Panc1 (cell line): Measurements from ENCODE around the gene LATS2.

Experiments
- REST ChIP-seq, 2 experiments: IDR thresholded peaks; 2 replicates each; pipeline ENCODE4 v1.6.1; 2011 to 2012; ENCODE audit warnings: low read depth in 2 of 2, control low read depth in 1 of 2, low read length in 1 of 2, mild to moderate bottlenecking in 1 of 2, moderate library complexity in 1 of 2; ENCODE audit not compliant: insufficient read depth in 1 of 2
- SIN3A ChIP-seq: IDR thresholded peaks from 2 replicates; pipeline ENCODE4 v1.6.1; 2012; ENCODE audit warnings: low read depth, mild to moderate bottlenecking, low read length, moderate library complexity, borderline replicate concordance; ENCODE audit not compliant: insufficient read depth

- TF ChIP-seq SIN3A = no peak
- TF ChIP-seq REST (IDR thresholded peaks at IDR 0.05; ENCODE audit: insufficient read depth in 1 of 2, low read depth in 2 of 2, low read length in 1 of 2) = no peak
Observed at GRCh38 chr13:20974981-20975585, 86.3 kb downstream of the LATS2 start.
